HG02943 (cell line): Measurements from ENCODE around the gene SYT15.
"Not testable (repeated sequence)": the region's sequence is repeated elsewhere in the genome, so short reads cannot be mapped to it uniquely, and the experiment has no call there.

Experiments used
- ATAC-seq: cut with Tn5 transposase; IDR thresholded peaks from one replicate; pipeline ENCODE4 v1.9.1; 2021; ENCODE audit warnings: mild to moderate bottlenecking, low read depth, moderate library complexity; ENCODE audit not compliant: unreplicated experiment

SYT15 gene

GRCh38 chr10:46555713-46556514, 23.0 kb upstream of the SYT15 start:
- ATAC-seq = no peak

GRCh38 chr10:46556515-46557318, 22.2 kb upstream of the SYT15 start, which contains the start of gene GPRIN2:
TSS of gene GPRIN2 (minus strand) at chr10:46556658. CDS start at chr10:46550736, 5,922 bp downstream.
- ATAC-seq = no peak

DNA sequence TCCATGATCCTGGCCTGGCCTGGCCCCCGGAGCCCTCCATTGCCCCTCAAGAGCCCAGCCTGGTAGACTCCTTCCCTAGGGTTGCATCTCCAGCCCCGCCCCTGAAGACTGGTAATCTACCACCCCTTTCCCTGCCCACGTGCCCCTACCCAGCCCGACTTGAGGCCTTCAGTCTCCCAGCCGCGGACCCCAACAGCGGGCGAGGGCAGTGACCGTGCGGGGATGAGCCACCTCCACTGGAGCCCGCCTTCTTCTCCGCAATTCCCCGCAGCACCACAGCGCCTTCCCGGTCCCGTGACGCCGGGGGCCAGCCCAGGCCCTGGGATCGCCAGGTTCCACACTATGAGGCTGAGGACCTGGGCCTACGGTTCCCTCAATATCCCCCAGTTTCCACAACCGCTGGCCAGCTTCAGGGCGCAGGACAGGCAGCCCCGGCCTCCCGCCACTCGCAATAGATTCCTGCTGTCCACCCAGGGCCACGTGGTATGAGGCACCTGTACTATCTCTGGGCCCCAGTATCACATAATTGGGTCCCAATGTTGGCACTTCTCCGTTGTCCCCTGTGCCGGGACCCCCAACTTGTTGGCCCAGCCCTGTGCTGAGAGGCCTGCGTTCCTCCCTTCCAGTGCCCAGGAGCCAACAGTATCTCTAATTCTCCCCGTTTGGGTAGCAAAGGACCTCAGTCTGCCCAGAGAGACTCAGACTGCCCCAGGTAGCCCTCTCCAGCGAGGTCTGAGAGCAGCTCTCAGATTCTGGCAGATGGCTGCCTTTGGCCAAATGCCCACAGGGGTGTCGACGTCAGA, 21.4 kb upstream of the SYT15 start:
- ATAC-seq = no peak

DNA sequence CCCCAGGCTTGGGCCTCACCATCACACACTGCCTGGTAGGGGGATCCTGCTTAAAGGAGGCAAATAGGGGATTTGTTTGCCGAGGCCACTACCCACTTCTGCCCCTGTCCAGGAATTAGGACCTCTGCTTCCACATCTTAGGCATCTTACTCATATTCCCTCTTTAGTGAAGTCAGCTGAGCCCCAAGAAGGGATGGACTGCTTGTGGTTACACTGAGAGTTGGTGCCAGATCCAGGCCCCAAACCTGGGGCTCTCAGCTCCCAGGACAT, 20.9 kb upstream of the SYT15 start:
- ATAC-seq = no peak

DNA sequence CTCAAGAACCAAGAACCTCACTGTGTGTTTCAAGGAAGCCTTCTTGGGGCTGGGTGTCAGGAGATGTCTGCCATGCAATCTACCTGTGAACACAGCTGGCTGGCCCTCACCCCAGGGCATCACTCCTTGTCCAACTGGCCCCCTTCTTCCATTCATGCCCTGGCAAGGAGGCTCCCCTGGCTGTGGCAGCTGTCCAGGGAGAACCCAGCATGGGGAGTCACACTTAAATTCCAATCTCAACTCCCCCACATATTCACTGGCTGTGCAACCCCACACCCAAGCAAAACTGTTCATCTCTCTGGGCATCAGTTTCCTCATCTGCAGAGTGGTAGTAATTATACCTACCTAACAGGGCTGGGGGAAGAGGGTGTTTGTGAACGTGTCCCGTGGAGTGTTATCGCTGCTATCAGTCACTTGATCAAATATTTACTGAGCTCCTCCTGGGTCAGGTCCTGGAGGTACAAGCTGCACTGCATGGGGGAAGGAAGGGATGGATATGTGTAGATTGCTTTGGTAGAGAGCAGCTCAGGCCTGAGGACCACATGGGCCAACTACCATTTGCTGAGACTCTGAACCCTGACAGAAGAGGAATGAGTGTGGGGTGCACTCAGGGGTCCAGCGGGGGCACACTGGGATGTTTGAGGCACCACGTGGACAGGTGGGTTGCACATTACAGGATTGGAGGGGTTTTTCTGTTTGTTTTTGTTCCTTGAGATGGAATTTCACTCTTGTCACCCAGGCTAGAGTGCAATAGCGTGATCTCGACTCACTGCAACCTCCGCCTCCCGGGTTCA, 20.3 kb upstream of the SYT15 start:
- ATAC-seq = no peak

- ATAC-seq = no peak
Observed at GRCh38 chr10:46559231-46559671, 19.7 kb upstream of the SYT15 start.

DNA sequence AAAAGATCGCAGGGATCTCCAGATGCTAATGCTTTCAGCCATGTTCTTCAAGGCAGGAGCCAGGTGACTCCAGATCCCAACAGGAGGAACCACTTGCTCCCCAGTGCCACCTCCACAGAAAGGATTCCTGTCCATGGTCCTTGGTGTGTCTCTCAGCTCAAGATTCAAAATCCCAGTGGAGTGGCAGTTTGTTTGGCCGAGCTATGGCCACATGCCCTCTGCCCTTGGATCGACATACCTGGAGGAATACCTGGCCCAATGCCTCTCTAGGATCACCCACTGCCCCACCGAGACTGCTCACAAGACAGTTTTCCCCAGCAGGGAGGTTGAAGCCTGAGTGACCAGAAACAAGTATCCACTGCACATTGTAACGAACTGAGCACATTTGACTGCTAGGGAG, 18.5 kb upstream of the SYT15 start:
- ATAC-seq = no peak

GRCh38 chr10:46560952-46561351, 18.0 kb upstream of the SYT15 start:
- no peak for ATAC-seq

GRCh38 chr10:46565591-46566332, 13.2 kb upstream of the SYT15 start:
- ATAC-seq = not testable (repeated sequence)

DNA sequence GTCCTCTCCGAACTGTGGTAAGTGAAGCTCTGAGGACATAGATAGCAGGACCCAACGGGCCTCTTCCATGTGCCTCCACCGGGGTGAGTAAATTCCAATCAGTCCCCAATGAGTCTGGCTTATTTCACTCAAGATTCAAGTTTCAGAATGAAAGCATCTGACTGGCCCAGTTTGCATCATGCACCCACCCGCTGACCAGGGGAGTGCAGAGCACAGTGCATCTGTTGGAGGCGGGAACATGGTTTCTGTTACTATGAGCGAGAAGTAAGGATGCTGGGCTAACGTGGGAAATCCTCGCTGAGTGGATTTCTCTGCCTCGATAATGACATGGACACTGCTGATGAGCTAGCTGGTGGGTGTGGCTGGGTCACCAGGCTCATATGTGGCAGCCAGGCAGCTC, 11.8 kb upstream of the SYT15 start:
- not testable (repeated sequence) for ATAC-seq

- ATAC-seq = not testable (repeated sequence)
Observed at GRCh38 chr10:46570655-46571054, 8.3 kb upstream of the SYT15 start.

GRCh38 chr10:46572765-46573164, 6.2 kb upstream of the SYT15 start:
- ATAC-seq = not testable (repeated sequence)

- ATAC-seq = not testable (repeated sequence)
Observed at GRCh38 chr10:46573314-46573713, 5.6 kb upstream of the SYT15 start.

DNA sequence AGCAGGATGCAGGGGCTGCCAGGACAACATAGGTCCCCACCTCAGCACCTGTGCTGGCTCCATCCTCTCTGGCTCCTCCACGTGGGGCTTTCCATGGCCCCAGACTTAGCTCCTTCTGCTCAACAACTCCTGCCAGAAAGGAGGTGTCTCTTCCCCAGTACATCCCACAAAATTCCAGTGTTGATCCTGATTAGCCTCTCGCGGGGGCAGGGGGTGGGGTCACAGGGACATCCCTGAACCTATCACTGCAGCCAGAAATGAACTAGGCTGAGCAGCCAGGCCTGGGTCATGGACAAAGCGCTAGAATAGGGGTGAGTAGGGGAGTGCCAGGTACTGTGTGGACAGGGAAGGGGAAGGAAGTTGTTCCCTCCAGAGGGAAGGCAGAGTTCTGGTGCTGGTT, 5.0 kb upstream of the SYT15 start:
- not testable (repeated sequence) for ATAC-seq

GRCh38 chr10:46577624-46578473, 1.1 kb upstream of the SYT15 start:
- not testable (repeated sequence) for ATAC-seq

DNA sequence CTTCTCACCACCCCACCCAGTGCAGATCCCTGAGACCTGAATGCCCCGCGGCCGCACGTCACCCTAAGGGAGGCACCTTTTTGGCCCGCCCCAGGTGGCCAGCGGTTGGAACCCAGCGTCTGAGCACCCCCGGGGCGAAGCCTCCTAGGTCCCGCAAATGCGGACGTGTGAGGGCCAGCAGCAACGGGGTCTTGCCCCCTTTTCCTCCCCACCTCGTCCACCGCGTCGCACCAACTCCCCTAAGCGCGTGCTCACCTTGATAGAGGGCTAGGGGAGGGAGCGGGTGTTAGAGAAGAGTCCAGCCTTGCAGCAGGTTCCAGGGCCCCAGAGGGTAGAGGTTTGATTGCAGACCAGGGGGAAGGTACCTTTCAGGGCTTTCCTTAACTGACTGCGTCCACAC, 450 bp downstream of the SYT15 start:
- not testable (repeated sequence) for ATAC-seq

- not testable (repeated sequence) for ATAC-seq
Observed at GRCh38 chr10:46581997-46582396, 3.1 kb downstream of the SYT15 start.

- not testable (repeated sequence) for ATAC-seq
Observed at GRCh38 chr10:46582568-46582967, 3.6 kb downstream of the SYT15 start.
